HUDEP-2 (cell line): ENCODE results near the gene MAP2K4.

ENCODE experiments used
- DNase-seq, 76 experiments: peaks; one replicate each; lab custom pipeline; 2025; ENCODE audit not compliant: unreplicated experiment in 76 of 76; lab: John Stamatoyannopoulos, UW

MAP2K4 gene

GRCh38 chr17:12035673-12036072, 15.0 kb downstream of the MAP2K4 start:
- DNase-seq, result no peak

- DNase-seq, result no peak
Observed at GRCh38 chr17:12037970-12038369, 17.3 kb downstream of the MAP2K4 start.

- no peak for DNase-seq
Observed at GRCh38 chr17:12040478-12040877, 19.8 kb downstream of the MAP2K4 start.

DNA sequence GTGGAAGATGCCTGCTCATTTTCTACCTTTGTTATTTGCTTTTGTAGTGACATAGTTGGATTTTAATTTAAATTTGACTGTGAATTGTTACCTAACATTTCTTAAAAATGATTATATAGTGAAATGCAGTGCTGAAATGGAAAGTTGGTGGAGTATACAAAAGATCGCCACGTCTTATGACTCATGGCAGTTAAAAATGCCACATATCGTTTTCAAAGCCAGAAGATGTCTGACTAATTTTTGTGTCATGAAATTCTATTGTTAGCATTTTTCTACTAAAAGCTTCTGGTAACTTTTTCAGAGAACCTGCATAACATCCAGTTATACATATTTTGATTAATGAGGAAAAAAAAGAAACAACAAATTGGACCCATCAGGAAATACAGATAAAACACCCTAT, 20.6 kb downstream of the MAP2K4 start:
- DNase-seq, result no peak

DNA sequence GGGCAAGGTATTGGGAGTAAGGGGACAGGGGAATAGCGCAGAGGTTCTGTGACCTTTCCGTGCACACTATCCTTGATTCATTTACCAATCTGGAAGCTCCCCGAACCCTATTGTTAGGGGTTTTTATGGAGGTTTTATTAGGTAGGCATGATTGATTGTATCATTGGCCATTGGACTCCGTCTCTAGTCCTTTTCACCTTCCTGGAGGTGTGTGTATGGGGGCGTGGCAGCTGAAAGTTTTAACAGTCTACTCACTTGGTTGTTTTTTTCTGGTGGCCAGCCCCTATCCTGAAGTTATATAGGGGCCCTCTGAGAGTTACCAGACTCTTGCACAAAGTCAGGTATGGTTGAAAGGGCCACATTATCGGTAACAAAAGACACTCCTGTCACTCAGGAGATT, 23.0 kb downstream of the MAP2K4 start:
- DNase-seq, result no peak

GRCh38 chr17:12046786-12047185, 26.1 kb downstream of the MAP2K4 start:
- DNase-seq, result peak in 2 of 76 experiments; percentile 9 to 36

DNA sequence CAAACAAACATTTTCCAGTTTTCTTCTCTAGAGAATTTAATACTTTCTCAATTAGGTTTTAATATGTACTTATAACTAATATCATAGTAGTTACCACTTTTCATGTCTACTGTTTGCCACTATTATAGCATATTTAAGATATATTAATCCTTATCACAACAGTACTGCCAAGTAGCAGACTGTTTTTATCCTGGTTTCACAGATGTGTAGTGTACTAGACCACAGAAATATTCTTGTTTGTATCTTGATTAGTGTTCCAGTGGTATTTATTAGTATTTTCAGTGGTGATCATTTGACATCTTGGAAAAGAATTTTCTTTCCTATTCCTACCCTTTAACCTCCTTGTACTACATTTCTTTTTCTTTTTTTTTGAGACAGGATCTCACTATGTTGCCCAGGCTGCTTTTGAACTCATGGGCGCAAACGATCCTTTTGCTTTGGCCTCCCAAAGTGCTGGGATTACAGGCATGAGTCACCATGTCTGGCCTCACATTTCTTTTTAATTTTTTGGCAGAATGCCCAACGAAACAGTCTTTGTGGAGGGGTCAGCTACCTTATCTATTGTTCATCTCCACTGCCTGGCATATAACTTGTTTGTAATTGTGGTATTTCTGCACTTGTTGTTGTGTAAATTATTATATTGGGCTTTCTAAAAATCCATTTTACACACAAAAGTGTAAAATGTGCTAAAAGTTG, 27.2 kb downstream of the MAP2K4 start:
- peak in 21 of 76 experiments; percentile 4 to 61 (median 22) for DNase-seq

GRCh38 chr17:12048843-12049473, 28.3 kb downstream of the MAP2K4 start:
- no peak for DNase-seq

GRCh38 chr17:12050646-12051225, 30.1 kb downstream of the MAP2K4 start:
- DNase-seq, result no peak

- DNase-seq, result peak in 29 of 76 experiments; percentile 1 to 47 (median 18)
Observed at GRCh38 chr17:12053552-12053951, 32.9 kb downstream of the MAP2K4 start.

DNA sequence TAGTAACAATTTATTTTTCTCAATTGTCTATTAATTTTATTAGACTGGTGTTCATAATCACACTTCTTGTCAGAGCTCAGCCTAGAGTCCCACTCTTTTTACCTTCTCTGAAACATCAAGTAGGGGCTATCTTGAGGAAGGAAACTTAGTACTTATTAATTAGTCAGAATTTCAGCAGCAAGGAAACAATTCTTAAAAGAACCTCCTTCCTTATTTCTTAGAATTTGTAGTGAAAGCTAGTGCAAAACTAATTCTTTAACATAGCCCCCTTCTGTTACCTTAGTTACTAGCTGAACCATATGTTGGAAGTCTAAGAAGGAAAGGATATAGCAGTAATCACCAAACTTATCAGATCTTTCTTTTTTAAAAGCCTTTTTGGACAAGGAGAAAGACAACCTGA, 35.2 kb downstream of the MAP2K4 start:
- no peak for DNase-seq

DNA sequence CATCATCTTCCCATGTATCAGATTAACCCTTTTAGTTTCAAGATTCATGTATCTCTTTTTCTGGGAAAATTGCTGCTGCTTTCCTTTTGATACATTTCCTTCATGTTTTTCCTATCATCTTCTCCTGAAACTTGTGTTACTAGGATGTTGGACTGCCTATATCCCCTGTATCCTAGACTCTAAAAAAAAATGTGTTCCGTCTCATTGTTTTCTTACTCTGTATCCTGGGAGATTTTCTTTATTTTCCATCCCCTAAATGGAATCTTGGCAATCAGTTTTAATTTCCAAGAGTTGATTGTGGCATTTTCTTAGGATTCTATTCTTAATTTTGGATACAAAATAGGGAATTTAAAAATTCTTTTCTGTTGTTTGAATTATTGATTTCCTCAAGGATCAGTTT, 36.8 kb downstream of the MAP2K4 start:
- DNase-seq, result no peak

- DNase-seq, result no peak
Observed at GRCh38 chr17:12058535-12058934, 37.9 kb downstream of the MAP2K4 start.

GRCh38 chr17:12062249-12062648, 41.6 kb downstream of the MAP2K4 start:
- DNase-seq, result no peak

DNA sequence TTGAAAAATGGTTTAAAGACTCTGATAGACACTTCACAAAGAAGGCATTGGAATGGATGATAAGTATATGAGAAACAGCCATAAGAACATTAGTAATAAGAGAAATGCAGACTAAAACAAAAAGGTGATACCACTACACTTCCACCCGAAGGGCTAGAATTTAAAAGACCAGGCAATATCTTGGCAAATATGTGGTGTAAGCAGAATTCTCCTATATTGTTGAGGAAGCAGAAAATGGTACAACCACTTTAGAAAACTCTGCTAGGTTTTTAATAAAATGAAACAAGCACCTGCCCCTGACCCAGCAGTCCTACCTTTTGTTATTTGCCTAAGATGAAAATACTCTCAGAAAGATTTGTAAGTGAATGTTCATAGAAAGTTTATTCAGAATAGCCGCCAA, 43.7 kb downstream of the MAP2K4 start:
- no peak for DNase-seq

- no peak for DNase-seq
Observed at GRCh38 chr17:12067485-12067884, 46.8 kb downstream of the MAP2K4 start.

DNA sequence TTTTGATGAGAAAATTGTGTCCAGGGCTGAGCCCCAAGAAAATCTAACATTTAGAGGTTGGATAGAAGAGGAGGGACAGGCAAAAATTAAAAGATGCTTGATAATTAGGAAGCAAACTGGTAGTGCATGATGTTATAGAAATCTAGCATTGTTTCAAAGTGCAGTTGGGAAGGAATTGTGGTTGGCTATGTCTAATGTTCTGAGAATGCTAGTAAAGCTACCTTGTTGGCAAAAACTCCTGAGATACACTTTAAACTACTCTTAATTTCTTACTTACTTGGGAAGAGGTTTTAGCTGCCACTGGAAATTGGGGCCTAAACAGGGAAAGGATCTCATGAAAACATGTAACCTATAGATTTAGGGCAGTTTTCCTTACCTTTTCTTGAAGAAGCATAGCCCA, 48.3 kb downstream of the MAP2K4 start:
- no peak for DNase-seq

DNA sequence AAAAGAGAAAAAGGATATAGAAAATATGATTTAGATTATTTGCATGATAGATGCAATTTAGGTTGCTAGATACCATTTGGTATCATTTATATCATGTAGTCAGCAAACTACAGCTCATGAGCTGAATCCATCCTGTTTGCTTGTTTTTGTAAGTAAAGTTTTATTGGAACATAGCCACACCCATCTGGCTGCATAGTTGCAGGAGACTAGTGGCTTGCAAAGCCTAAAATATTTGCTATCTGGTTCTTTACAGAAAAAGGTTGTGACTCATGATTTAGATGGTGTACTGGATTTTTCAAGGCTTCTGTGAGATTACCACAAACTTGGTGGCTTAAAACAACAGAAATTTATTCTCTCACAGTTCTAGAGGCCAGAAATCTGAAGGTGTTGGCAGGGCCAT, 49.9 kb downstream of the MAP2K4 start:
- DNase-seq, result no peak

DNA sequence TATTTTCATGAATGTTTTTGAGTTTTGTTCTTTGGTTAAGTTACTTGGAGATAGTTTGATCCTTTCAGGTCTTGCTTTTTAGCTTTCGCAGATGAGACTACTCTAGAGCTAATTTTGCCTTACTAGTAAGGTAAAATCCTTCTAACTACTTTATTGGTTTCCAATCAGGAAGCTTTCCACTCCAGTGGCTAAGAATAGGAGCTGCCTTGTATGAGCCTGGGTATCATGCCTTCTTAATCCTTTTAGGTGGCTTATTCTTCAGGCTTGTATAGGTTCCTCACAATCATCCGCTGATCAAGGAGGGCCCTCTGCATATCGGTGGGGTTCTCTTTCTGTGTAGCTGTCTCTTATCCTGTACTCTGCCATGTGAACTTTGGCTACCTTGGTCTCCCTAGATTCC, 53.7 kb downstream of the MAP2K4 start:
- DNase-seq, result no peak

GRCh38 chr17:12077773-12078172, 57.1 kb downstream of the MAP2K4 start:
- no peak for DNase-seq

GRCh38 chr17:12078791-12079190, 58.1 kb downstream of the MAP2K4 start:
- DNase-seq, result no peak

DNA sequence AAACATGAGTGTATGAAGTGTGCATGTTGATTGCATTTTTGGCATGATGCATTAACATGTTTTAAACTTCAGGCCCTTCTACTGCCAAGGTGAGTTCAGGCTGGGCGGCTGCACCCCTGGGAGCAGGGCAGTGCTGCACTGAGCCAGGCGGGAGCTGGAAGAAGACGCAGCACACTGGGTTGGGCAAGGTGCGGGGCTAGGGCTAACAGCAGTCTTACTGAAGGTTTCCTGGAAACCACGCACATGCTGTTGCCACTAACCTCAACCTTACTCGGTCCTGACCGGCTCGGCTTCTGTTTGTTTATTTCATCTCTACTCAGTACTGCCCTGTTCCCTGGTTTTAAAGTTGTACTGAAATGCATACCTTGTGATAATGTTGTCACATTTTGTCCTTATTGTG, 61.0 kb downstream of the MAP2K4 start:
- no peak for DNase-seq
